ENCODE results near the gene DDX49. TPM values are rescaled to one million over a fixed set of nuclear protein-coding genes. Genes with fewer than 3 reads are reported as not detected.

DDX49 gene
- polyA plus RNA-seq, 1 of the 3 experiments (the other 2 are of a cell fraction), result 86.8 TPM

DNA sequence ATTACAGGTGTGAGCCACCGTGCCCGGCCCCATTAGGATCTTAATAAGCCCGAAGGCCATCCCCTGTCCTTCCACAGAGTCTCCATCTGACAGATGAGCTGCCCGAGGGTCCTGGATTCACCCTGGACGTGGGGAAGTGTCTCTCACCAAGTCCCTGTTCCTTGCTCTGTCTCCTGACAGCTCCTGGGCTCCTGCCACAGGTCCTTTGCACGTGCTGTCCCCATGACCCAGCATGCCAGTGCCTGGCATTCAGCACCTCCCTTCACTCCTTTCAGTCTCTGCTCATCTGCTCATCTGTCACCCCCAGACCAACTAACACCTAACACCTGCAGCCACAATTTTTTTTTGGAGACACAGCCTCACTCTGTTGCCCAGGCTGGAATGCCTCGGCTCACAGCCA, 38.0 kb upstream of the DDX49 start:
- Histone ChIP-seq H3K9me2 (no peaks in the 10 kb centered on the region), H4K20me1 (ENCODE audit: insufficient read depth) (no peaks in the 10 kb centered on the region), H3K4me2 (no peak overlapping the region), H2AFZ (ENCODE audit: low read depth) (no peak overlapping the region), H3K4me1 (ENCODE audit: control insufficient read depth in 1 of 2, insufficient read depth in 2 of 2, low read depth in 1 of 2, low read length in 1 of 2) (no peaks in the 10 kb centered on the region), H3K4me3 (ENCODE audit: low read depth in 2 of 2, low read length in 1 of 2) (no peak overlapping the region), H3K9ac (no peak overlapping the region), H3K79me2 (ENCODE audit: insufficient read depth) (no peaks in the 10 kb centered on the region), H3K27me3 (ENCODE audit: insufficient read depth) (no peaks in the 10 kb centered on the region), H3K36me3 (replicated peaks in 1 of 2; ENCODE audit: control insufficient read depth in 1 of 2, insufficient read depth in 2 of 2, low read length in 1 of 2) (no peaks in the 10 kb centered on the region), H3K27ac (ENCODE audit: low read depth in 2 of 2, low read length in 1 of 2) (no peak overlapping the region), H3F3A (replicated peaks; ENCODE audit: insufficient read depth) (no peaks in the 10 kb centered on the region), H3K9me3 (no peaks in the 10 kb centered on the region; the same call in 1 of the 2 replicates)
- DNase-seq, result no peak
- ChIA-PET CTCF (interaction anchor here (2.8 to 5.0 kb wide), 2 partner anchors 14 to 15 kb away, joined by 23 read pairs; partner anchors contain the start of gene CERS1), POLR2A (no interaction called here)
- TF ChIP-seq TEAD4 (IDR thresholded peaks at IDR 0.05; ENCODE audit: borderline replicate concordance, insufficient read depth) (no peak), MEF2A (IDR thresholded peaks at IDR 0.05; ENCODE audit: borderline replicate concordance, low read depth) (no peak), EP300 (IDR thresholded peaks at IDR 0.05; ENCODE audit: borderline replicate concordance in 1 of 2, low read depth in 1 of 2, low read length in 1 of 2) (no peak), YY1 (IDR thresholded peaks at IDR 0.05; ENCODE audit: low read depth) (no peak), MXI1 (IDR thresholded peaks at IDR 0.05; ENCODE audit: low read depth, low read length) (no peak), SMC3 (IDR thresholded peaks at IDR 0.05; ENCODE audit: low read depth, low read length) (no peak), TAF1 (IDR thresholded peaks at IDR 0.05; ENCODE audit: borderline replicate concordance, low read depth, low read length) (no peak), POLR2AphosphoS5 (IDR thresholded peaks at IDR 0.05; ENCODE audit: low read depth, low read length) (no peak)
- TF ChIP-seq, protein P1, sequence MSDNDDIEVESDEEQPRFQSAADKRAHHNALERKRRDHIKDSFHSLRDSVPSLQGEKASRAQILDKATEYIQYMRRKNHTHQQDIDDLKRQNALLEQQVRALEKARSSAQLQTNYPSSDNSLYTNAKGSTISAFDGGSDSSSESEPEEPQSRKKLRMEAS (IDR thresholded peaks at IDR 0.05; ENCODE audit: low read depth), result no peak
- TF ChIP-seq, protein P2, sequence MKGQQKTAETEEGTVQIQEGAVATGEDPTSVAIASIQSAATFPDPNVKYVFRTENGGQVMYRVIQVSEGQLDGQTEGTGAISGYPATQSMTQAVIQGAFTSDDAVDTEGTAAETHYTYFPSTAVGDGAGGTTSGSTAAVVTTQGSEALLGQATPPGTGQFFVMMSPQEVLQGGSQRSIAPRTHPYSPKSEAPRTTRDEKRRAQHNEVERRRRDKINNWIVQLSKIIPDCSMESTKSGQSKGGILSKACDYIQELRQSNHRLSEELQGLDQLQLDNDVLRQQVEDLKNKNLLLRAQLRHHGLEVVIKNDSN (IDR thresholded peaks at IDR 0.05; ENCODE audit: borderline replicate concordance, low read depth), result no peak
- WGBS (ENCODE audit: low lambda C conversion rate), result 84% methylated on average over 7 of the region's 7 CpGs

DNA sequence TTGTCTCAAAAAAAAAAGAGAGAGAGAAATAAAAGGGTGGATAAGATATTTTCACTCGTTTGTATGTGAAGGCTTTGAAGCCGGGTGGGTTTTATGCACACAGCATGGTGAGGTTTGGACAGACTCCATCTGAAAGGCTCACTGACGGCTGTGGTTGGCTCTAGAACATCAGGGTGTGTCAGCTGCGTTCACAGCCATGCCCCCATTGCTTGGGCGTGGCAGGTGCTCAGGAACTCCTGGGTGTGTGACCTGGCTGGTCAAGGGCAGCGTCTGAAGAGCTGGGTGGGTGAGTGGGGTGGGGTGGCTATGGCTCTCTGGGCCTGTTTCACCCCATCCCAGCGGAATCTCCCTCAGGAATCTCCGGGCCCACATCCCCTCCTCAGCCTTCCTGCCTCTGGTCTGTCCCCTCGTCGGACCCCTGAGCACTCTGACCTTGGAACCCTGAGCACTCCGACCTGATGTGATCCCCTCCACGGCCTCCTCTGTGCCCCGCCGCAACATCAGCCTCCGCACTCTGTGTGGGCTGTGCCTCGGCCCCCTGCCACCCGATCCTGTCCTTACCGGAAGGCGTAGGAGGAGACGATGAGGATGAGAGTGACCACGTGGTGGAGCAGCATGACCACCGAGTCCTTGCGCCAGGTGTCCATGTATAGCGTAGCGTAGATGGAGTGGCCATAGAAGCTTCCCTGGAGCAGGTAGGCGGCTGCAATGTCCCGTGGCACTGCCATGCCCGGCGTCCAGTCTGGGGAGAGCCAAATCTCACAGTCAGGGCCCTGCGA, 35.8 kb upstream of the DDX49 start:
- no peak overlapping the region for H3K4me2 ChIP-seq
- ChIA-PET POLR2A (interaction anchor here (0.6 to 0.8 kb wide), 2 partner anchors 11 to 235 kb away, joined by 3 read pairs; no protein-coding TSS in a partner anchor), CTCF (interaction anchor here (5.0 kb wide), 1 partner anchor 11 kb away, joined by 23 read pairs; the partner anchor contains the start of gene CERS1)
- H3K9me2 ChIP-seq, result no peaks in the 10 kb centered on the region
- no peak overlapping the region for H3K9ac ChIP-seq
- WGBS (ENCODE audit: low lambda C conversion rate), result 90% methylated on average over 22 of the region's 30 CpGs
- H2AFZ ChIP-seq (ENCODE audit: low read depth), result no peak overlapping the region
- no peak overlapping the region for H3K4me3 ChIP-seq (ENCODE audit: low read depth in 2 of 2, low read length in 1 of 2)
- no peaks in the 10 kb centered on the region for H3K27me3 ChIP-seq (ENCODE audit: insufficient read depth)
- no peak overlapping the region for H3K27ac ChIP-seq (ENCODE audit: low read depth in 2 of 2, low read length in 1 of 2)
- H4K20me1 ChIP-seq (ENCODE audit: insufficient read depth), result no peaks in the 10 kb centered on the region
- H3K36me3 ChIP-seq (replicated peaks in 1 of 2; ENCODE audit: control insufficient read depth in 1 of 2, insufficient read depth in 2 of 2, low read length in 1 of 2), result no peaks in the 10 kb centered on the region
- no peaks in the 10 kb centered on the region for H3K9me3 ChIP-seq
- no peaks in the 10 kb centered on the region for H3K4me1 ChIP-seq (ENCODE audit: control insufficient read depth in 1 of 2, insufficient read depth in 2 of 2, low read depth in 1 of 2, low read length in 1 of 2)
- no peaks in the 10 kb centered on the region for H3F3A ChIP-seq (replicated peaks; ENCODE audit: insufficient read depth)
- DNase-seq, result no peak
- H3K79me2 ChIP-seq (ENCODE audit: insufficient read depth), result no peaks in the 10 kb centered on the region
- TF ChIP-seq RCOR1 (IDR thresholded peaks at IDR 0.05; ENCODE audit: low read length), result no peak
- TF ChIP-seq FOSL2 (IDR thresholded peaks at IDR 0.05; ENCODE audit: borderline replicate concordance, low read depth), result no peak
- TF ChIP-seq CHD2 (IDR thresholded peaks at IDR 0.05; ENCODE audit: low read length, partially characterized antibody), result no peak
- no peak for TF ChIP-seq POLR2AphosphoS5 (IDR thresholded peaks at IDR 0.05; ENCODE audit: low read depth, low read length)
- no peak for TF ChIP-seq SMC3 (IDR thresholded peaks at IDR 0.05; ENCODE audit: low read depth, low read length)
- no peak for TF ChIP-seq GABPA (IDR thresholded peaks at IDR 0.05; ENCODE audit: low read depth)
- no peak for TF ChIP-seq YY1 (IDR thresholded peaks at IDR 0.05; ENCODE audit: low read depth)
- TF ChIP-seq, protein P2 (IDR thresholded peaks at IDR 0.05; ENCODE audit: borderline replicate concordance, low read depth), result no peak
- TF ChIP-seq, protein P1 (IDR thresholded peaks at IDR 0.05; ENCODE audit: low read depth), result no peak
- no peak for TF ChIP-seq TAF1 (IDR thresholded peaks at IDR 0.05; ENCODE audit: borderline replicate concordance, low read depth, low read length)
- no peak for TF ChIP-seq RFX5 (IDR thresholded peaks at IDR 0.05; ENCODE audit: low read length)
- TF ChIP-seq, protein P3, sequence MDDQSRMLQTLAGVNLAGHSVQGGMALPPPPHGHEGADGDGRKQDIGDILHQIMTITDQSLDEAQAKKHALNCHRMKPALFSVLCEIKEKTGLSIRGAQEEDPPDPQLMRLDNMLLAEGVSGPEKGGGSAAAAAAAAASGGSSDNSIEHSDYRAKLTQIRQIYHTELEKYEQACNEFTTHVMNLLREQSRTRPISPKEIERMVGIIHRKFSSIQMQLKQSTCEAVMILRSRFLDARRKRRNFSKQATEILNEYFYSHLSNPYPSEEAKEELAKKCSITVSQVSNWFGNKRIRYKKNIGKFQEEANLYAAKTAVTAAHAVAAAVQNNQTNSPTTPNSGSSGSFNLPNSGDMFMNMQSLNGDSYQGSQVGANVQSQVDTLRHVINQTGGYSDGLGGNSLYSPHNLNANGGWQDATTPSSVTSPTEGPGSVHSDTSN (IDR thresholded peaks at IDR 0.05), result no peak
- TF ChIP-seq, protein P4, sequence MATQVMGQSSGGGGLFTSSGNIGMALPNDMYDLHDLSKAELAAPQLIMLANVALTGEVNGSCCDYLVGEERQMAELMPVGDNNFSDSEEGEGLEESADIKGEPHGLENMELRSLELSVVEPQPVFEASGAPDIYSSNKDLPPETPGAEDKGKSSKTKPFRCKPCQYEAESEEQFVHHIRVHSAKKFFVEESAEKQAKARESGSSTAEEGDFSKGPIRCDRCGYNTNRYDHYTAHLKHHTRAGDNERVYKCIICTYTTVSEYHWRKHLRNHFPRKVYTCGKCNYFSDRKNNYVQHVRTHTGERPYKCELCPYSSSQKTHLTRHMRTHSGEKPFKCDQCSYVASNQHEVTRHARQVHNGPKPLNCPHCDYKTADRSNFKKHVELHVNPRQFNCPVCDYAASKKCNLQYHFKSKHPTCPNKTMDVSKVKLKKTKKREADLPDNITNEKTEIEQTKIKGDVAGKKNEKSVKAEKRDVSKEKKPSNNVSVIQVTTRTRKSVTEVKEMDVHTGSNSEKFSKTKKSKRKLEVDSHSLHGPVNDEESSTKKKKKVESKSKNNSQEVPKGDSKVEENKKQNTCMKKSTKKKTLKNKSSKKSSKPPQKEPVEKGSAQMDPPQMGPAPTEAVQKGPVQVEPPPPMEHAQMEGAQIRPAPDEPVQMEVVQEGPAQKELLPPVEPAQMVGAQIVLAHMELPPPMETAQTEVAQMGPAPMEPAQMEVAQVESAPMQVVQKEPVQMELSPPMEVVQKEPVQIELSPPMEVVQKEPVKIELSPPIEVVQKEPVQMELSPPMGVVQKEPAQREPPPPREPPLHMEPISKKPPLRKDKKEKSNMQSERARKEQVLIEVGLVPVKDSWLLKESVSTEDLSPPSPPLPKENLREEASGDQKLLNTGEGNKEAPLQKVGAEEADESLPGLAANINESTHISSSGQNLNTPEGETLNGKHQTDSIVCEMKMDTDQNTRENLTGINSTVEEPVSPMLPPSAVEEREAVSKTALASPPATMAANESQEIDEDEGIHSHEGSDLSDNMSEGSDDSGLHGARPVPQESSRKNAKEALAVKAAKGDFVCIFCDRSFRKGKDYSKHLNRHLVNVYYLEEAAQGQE (IDR thresholded peaks at IDR 0.05; ENCODE audit: low read depth, low read length), result no peak
- no peak for TF ChIP-seq MEF2A (IDR thresholded peaks at IDR 0.05; ENCODE audit: borderline replicate concordance, low read depth)
